GM12801 (cell line): ENCODE results near the gene MAP3K2.

Source experiments
- CTCF ChIP-seq: IDR thresholded peaks from one replicate; pipeline ENCODE4 v1.5.1; 2011; ENCODE audit warnings: control low read depth; ENCODE audit not compliant: insufficient read length; ENCODE audit errors: extremely low read depth

MAP3K2 gene

GRCh38 chr2:127332335-127332734 lies 55.4 kb downstream of the MAP3K2 start:
- TF ChIP-seq CTCF = no peak

- no peak for TF ChIP-seq CTCF
These were observed 57.0 kb downstream of the MAP3K2 start for GRCh38 chr2:127330753-127331152.

GRCh38 chr2:127326289-127326945 lies 61.4 kb downstream of the MAP3K2 start:
- TF ChIP-seq CTCF = no peak

- TF ChIP-seq CTCF = no peak
These were observed 63.1 kb downstream of the MAP3K2 start for GRCh38 chr2:127324635-127325034.

GRCh38 chr2:127321303-127321702 lies 66.5 kb downstream of the MAP3K2 start:
- TF ChIP-seq CTCF = no peak

- TF ChIP-seq CTCF = no peak
These were observed 67.0 kb downstream of the MAP3K2 start for GRCh38 chr2:127320586-127321275.

- TF ChIP-seq CTCF = no peak
These were observed 67.7 kb downstream of the MAP3K2 start for GRCh38 chr2:127320067-127320466.
